ENCODE results near the gene TMEM131. TPM values are rescaled to one million over a fixed set of nuclear protein-coding genes. Genes with fewer than 3 reads are reported as not detected.
"Not testable (repeated sequence)": the region's sequence is repeated elsewhere in the genome, so short reads cannot be mapped to it uniquely, and the experiment has no call there.

TMEM131 gene
- total RNA-seq, 4 donors from 2014 or later = 24.1 to 44.6 (median 34.4) TPM

- DNase-seq (ENCODE audit: low spot score) (no peak), ATAC-seq (ENCODE audit: low FRiP score) (no peak)
- TF ChIP-seq CTCF (IDR thresholded peaks at IDR 0.05) = no peak
These were observed 116.9 kb downstream of the TMEM131 start for GRCh38 chr2:97878865-97879264.

GRCh38 chr2:97878317-97878716 is 117.4 kb downstream of the TMEM131 start:
- DNase-seq (ENCODE audit: low spot score); ATAC-seq (ENCODE audit: low FRiP score): not testable (repeated sequence)

GRCh38 chr2:97871096-97871780 is 124.5 kb downstream of the TMEM131 start:
- ATAC-seq (ENCODE audit: low FRiP score) = no peak
- no peak for DNase-seq (ENCODE audit: low spot score)
- no peak for TF ChIP-seq CTCF (IDR thresholded peaks at IDR 0.05)

GRCh38 chr2:97870396-97870843 is 125.3 kb downstream of the TMEM131 start:
- DNase-seq (ENCODE audit: low spot score) (no peak), ATAC-seq (ENCODE audit: low FRiP score) (no peak)
- no peak for TF ChIP-seq CTCF (IDR thresholded peaks at IDR 0.05)

GRCh38 chr2:97869722-97870346 is 125.9 kb downstream of the TMEM131 start:
- no peak for TF ChIP-seq CTCF (IDR thresholded peaks at IDR 0.05)
- DNase-seq (ENCODE audit: low spot score) (no peak), ATAC-seq (ENCODE audit: low FRiP score) (no peak)

GRCh38 chr2:97868986-97869721 is 126.6 kb downstream of the TMEM131 start:
- no peak for TF ChIP-seq CTCF (IDR thresholded peaks at IDR 0.05)
- DNase-seq (ENCODE audit: low spot score) (no peak), ATAC-seq (ENCODE audit: low FRiP score) (peak; percentile 37)

GRCh38 chr2:97863829-97864228 is 131.9 kb downstream of the TMEM131 start:
- no peak for TF ChIP-seq CTCF (IDR thresholded peaks at IDR 0.05)
- ATAC-seq (ENCODE audit: low FRiP score) (no peak), DNase-seq (ENCODE audit: low spot score) (no peak)

Data from omental fat pad (tissue), 4 donors.